Measurements from ENCODE around the gene AFG1L.
"Not testable (repeated sequence)": the region's sequence is repeated elsewhere in the genome, so short reads cannot be mapped to it uniquely, and the experiment has no call there.

Gene AFG1L

DNA sequence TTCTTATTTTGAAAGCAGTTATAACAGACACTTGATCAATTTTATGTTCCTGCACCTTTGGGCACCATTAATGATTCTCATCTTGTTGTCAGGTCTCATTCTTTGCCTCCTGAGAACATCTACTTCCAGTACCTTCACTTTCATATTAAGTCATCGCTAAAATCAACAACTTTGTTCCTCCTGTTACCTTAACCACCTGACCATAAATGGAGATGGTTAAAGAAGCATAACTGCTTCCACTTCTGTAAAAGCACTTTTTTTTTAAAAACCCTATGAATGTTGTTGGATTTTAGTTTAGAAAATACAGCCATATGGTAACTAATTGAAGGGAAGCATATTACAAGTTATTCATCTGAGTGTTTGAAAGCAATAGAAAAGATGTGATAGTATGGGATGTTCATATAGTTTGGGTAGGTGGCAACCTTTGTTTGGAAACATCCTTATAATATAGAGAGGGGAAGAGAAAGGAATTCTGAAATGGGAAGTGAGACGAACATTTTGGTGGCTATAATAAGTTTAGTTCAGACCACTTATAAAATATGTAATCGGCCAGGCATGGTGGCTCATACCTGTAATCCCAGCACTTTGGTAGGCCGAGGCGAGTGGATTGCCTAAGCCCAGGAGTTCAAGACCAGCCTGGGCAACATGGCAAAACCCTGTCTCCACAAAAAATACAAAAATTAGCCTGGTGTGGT lies 53.9 kb downstream of the AFG1L start:
- DNase-seq (ENCODE audit: low read depth in 2 of 2, low spot score in 1 of 2), result no peak

DNA sequence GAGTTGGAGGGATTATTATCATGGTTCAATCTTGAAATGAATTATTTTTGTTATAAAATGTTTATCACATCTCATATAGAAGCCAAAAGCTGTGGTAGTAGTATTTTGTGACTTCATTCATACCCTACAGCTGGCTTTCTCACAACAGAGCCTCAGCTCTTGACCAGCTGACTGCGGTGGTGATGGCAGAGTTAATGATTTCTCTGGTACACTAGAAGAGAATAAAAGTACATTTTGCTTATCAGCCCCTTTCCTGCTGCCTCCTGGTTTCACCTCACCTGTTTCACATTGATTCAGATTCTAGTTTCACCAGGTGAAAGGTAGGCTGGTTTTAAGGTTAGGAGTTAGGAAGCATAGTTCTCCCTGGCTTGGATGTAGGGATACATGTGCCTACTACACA lies 55.7 kb downstream of the AFG1L start:
- no peak for DNase-seq (ENCODE audit: low read depth in 2 of 2, low spot score in 1 of 2)

DNA sequence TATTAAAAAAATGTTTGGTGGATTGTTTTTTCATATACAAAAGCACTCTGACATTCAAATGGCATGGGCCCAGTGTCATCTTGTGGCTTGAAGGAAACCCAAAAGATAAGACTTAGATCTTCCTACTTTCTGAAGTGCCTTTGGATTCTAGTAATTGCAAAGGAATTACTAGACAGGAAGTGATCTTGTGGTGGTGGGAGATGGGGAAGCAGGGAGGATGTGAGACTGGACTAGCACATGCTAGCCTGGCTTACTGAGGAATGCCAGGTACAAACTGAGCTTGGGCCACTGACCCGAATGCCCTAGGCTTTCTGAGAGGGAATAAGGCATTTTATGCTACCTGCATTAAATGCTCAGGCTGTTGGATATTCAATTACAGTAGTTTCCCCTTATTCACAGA lies 59.0 kb downstream of the AFG1L start:
- DNase-seq (ENCODE audit: low read depth in 2 of 2, low spot score in 1 of 2), result no peak

DNA sequence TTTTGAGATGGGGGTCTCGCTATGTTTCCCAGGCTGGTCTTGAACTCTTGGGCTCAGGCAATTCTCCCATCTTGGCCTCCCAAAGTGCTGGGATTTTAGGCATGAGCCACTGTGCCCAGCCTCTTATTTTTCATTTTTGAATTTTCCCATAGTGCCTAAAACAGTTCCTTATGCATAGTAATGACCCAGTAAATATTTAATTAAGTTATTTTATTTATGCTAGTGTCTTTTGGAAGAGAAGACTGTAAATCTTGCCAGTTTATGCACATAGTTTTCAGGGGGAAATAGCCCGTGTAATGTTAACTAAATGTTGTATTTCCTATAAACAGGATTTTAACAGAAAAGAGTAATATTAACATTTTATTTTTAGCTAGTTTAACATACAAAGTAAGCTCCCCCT lies 60.3 kb downstream of the AFG1L start:
- DNase-seq (ENCODE audit: low read depth in 2 of 2, low spot score in 1 of 2), result no peak

DNA sequence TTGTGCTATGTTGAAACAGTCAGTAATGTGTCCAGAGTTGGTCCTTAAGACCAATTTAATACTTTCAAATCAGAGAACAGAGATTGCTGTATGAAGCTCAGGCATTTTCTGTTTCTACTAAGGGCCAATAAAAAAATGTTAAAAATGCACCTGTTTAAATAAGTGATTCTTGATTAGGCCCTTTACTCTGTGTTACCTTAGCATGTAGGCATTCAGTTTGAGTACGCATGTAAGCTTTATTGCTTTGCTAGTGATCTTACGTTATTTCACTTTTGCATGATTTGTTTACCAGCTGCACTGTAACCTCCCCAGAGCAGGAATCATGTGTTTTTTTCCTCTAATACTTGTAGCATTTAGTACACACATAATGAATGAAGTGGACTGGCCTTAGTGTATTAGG lies 61.0 kb downstream of the AFG1L start:
- no peak for DNase-seq (ENCODE audit: low read depth in 2 of 2, low spot score in 1 of 2)

DNA sequence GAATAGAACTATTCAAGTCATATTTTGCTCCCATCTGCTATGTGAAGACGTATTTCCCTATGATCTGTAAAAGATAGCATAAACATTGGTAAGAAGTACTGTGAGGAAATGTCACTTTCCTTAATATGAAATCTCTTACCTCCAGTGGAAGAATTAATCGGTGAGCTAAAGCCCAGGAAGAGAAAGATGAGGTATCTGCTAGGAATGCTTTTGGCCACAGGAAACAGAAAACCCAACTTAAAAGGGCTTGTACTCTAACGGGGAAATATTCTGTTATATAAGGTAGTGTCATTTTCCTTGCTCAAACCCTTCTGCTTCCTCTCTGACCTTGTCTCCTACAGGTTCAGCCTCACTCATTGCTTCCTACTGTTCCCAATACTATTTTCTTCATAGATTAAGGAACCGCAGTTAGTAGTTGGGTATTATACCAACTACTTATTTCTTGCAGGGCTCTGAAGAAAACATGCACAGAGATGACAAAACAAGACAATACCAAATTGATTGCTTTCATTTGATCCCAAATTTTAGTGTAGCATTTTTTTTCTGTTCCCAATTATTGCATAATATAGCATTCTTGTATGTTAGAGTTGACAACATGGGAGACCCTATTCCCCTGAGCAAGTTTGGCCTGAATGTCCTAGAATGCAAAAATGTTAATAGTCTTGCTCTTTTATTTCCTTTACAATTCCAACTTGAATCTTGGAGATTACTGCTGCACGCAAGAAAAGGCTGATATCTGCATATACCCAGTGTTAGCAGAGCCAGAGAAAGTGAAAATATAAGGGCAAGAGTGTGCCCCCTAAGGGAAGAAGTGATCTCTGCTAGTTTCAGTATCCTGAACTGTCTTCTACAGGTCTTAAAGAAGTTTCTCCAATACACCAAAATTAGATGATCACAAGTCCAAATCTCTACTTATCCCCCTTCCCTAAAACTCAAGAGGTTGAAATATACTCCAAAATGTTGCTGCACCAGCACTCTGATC lies 65.3 kb downstream of the AFG1L start:
- no peak for DNase-seq (ENCODE audit: low read depth in 2 of 2, low spot score in 1 of 2)

DNA sequence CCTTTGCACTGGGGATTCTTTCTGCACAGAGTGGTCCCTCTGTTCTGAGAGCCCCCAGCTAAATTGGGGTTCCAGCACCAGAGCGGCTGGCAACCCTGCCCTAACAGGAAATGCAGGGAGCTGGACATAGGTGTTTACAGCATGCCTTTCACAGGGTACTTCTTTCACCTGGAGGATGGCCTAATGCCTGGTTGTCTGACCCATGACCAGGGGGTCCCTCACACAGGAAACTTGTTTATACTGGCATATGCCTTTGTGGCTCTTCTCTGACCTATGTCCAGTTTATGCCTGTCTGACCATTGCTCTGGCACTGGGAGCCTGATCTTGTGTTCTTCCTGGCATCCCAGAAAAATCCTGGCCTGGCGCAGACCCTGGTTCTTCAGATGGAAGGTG lies 66.1 kb downstream of the AFG1L start:
- DNase-seq (ENCODE audit: low read depth in 2 of 2, low spot score in 1 of 2), result no peak

DNA sequence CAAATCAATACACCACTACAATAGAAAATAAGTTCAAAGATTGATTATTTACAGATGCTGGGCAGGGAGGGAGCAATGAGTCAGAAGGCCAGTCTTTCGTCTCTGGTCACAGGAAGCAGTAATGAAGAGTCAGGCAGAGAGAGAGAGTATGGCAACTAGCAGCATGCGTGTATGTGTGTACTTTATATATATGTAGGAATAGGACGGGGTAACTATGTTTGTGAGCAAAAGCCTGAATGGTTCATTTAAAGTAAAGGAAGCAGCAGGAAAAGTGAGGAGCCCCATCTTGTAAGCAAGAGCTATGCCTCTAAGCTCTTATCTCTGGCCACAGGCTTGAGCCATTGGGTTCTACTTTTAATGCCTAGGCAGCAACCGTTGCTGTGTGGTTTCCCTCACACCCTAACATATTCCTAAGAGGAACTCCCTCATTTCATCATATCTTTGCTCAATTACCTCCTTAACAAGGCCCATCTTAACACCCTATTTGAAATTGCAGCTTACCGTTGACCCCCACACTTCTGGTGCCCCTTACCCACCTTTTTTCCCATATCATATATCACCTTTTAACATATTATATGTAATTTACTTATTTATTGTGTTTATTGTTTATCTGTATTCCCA lies 66.6 kb downstream of the AFG1L start:
- DNase-seq (ENCODE audit: low read depth in 2 of 2, low spot score in 1 of 2), result no peak

DNA sequence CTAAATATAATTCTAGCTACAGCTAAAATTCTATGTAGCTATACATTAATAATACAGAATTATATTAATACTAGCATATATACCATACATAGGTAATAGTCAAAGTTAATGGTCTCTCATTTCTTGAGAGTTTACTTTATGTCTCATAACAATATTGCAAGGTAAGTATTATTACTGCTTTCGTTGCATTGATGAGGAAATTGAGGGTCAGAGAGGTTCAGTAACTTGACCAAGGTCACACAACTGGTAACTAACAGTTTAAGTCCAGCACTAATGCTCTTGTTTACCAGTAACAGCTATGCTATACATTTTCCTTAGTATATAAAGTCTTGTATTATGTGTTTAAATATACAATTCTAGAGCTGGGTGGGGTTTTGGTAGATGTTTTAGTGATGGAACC lies 67.6 kb downstream of the AFG1L start:
- DNase-seq (ENCODE audit: low read depth in 2 of 2, low spot score in 1 of 2), result no peak

DNA sequence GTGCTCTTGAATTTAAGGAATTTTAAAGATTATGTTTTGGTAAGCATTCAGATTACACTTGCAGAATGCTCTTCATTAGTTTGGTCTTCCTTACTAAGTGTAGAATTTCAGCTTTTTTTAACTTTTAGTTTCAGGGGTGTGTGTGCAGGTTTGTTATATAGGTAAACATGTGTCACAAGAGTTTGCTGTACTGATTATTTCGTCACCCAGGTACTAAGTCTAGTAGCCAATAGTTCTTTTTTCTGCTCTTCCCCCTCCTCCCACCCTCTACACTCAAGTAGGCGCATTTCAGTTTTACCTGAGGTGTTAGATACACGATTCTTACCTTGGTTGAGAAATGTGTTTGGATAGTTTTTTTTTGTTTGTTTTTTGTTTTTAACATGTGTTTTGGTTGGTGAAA lies 68.3 kb downstream of the AFG1L start:
- DNase-seq (ENCODE audit: low read depth in 2 of 2, low spot score in 1 of 2), result no peak

DNA sequence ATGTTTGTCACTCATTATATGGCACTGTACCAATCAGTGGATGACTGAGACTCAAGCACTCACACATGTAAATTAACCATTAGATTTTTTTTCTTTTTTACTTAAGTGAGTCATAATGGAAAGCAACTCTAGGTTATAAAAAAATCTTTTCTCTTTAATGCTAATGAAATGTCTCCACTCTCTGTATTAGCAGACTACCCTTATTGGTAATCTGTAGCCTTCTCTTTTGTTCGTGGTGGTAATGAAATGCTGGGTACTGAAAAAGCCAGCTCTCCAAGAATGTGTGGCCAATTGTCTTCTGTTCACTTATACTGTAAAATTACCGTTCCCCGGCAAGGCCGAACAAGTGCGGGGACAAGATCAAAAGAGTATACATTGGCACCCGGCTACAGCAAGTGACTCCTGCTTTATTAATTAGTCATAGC lies 69.0 kb downstream of the AFG1L start:
- DNase-seq (ENCODE audit: low read depth in 2 of 2, low spot score in 1 of 2), result no peak

DNA sequence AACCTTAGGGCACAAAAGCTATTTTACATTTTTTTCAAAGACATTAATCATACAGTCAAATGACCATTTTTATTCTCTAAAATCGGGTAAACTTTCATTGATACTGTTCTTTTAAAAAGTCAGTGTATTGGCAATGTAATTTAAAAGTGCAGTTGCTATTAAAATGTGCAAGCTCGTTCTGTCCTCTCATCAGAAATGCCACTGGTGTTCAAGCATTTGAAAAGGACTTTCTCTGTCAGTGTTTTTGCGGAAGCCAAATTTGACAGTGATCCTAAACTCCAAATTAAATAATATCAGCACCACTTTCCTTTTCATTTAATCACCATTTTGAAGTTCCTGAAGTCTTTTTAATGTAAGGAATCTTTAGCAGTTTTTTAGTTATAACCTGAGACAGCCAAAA lies 69.6 kb downstream of the AFG1L start:
- no peak for DNase-seq (ENCODE audit: low read depth in 2 of 2, low spot score in 1 of 2)

DNA sequence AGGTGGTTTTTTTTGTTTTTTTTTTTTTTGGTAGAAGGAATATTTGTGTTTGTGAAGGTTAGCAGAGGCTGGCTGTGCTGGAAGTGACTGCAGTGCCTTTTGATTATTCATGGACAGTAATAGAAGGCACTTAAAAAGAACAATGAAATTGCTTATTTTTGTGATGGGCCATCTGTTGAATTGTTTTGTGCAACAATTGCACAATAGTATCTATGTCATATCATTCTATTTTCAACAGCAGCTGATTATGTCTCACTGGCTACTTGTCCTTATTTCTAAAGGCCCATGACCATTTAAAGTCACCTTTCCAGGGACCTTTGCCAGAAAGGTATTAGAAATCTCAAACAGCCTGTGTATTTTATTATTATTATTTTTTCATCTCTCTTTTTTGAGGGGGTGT lies 70.6 kb downstream of the AFG1L start:
- DNase-seq (ENCODE audit: low read depth in 2 of 2, low spot score in 1 of 2), result no peak

DNA sequence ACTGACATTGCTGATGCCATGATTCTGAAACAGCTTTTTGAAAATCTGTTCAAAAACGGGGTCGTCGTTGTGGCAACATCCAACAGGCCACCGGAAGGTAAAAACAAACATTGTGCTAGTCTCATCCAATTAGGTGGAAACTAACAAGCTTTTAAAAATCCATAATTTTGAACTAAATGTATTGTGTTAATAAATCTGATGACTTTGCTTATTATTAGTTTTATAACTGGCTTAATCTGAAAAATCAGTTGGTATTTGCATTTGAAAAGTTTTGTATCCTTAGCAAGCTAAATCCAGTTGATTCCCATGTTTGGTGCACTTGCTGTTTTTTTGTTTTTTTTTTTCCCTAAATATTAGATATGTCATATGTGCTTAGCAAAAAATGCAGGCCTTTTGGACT lies 71.4 kb downstream of the AFG1L start:
- no peak for DNase-seq (ENCODE audit: low read depth in 2 of 2, low spot score in 1 of 2)

DNA sequence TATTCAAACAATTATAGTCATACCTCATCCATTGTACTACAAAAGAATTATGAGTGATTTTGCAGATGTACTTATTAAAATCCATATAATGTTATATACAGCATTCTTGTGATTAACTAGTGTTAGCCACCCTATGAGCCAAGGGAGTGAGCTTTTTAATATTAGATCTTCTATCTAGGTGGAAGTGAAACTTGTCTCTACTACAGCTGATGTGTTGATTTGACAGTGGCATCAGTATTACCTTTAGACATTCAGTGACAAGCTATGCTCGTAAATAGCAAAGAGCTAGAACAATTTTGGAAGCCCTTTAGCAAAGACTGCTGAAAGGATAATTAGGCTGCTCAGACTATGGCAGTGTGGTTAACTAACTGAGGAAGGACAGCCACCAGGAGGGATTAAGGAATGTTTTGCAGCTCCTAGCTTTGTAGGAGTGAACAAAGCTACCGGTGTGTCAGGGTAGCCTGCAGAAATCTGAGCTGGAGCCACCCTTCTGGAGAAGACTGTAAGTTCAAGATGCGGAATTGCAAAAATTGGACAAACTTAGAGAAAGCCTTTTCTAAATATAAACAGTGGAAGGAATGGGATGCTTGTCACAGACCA lies 73.7 kb downstream of the AFG1L start:
- DNase-seq (ENCODE audit: low read depth in 2 of 2, low spot score in 1 of 2), result no peak

DNA sequence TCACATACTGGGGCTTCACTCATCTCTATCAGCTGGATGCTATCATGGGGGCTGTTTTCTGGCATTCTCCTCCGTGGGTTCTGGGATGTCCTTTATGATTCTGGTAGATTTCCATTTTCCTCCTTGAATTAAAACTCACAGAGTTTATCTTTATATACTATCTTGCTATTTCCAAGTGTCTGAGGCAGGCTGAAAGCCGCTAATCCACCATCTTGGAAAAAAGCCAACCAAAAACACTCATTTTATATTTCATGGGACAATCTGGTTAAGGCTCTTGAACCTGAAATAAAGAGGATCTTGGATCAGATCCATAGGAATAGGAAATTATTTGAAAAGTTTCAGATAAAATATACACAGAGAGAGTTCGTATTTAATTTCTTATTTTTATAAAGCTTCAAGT lies 86.0 kb downstream of the AFG1L start:
- DNase-seq (ENCODE audit: low read depth in 2 of 2, low spot score in 1 of 2), result no peak

DNA sequence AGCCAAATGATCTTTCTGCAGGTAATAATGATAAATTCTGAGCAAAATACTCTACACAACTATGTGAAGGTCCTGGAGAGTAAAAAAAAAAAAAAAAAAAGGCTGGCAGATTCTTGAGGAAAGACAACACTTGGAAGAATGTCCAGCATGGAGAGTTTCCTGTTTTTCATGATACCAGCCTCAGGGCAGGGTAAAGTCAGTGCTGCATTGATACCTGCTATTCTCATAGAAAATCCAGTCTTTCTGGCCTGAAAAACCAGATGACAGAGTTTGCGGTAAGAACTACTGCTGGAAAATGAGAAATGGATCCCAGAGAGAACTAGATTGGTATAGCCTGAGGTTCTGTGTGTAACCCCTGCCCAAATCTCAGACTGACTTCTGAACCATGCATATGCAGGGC lies 89.1 kb downstream of the AFG1L start:
- no peak for DNase-seq (ENCODE audit: low read depth in 2 of 2, low spot score in 1 of 2)

DNA sequence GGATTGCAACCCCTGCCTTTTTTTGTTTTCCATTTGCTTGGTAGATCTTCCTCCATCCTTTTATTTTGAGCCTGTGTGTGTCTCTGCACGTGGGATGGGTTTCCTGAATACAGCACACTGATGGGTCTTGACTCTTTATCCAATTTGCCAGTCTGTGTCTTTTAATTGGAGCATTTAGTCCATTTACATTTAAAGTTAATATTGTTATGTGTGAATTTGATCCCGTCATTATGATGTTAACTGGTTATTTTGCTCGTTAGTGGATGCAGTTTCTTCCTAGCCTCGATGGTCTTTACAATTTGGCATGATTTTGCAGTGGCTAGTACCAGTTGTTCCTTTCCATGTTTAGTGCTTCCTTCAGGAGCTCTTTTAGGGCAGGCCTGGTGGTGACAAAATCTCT lies 94.3 kb downstream of the AFG1L start:
- not testable (repeated sequence) for DNase-seq (ENCODE audit: low read depth in 2 of 2, low spot score in 1 of 2)

DNA sequence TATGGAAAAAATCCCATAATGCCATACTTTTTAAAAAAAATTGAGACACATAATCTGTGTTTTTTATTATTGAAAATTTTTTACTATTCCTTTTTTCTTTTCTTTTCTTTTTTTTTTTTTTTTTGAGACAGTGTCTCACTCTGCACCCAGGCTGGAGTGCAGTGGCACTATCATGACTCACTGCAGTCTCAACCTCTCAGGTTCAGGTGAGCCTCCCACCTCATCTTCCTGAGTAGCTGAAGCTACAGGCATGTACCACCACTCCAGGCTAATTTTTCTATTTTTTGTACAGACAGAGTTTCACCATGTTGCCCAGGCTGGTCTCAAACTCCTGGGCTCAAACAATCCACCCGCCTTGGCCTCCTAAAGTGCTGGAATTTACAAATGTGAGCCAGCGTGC lies 100.4 kb downstream of the AFG1L start:
- no peak for DNase-seq (ENCODE audit: low read depth in 2 of 2, low spot score in 1 of 2)

DNA sequence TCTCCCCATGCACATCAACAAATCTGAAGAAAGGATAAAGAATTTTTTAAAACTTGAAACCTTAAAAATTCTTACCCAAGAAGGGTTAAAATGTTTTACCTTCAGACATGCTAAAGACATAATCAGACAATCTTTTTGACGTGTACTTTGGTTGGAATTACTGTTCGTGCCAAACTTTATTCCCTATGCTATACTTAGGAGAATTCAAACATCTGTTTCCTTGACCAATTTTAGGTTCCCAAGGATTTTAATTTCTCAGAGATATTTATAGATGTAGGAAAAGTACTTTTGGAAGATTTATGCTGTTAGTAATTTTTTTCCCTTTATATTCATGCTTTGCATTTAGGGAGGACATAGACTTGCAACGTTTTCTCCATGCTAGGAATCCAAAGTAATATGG lies 108.4 kb downstream of the AFG1L start:
- DNase-seq (ENCODE audit: low read depth in 2 of 2, low spot score in 1 of 2), result no peak

DNA sequence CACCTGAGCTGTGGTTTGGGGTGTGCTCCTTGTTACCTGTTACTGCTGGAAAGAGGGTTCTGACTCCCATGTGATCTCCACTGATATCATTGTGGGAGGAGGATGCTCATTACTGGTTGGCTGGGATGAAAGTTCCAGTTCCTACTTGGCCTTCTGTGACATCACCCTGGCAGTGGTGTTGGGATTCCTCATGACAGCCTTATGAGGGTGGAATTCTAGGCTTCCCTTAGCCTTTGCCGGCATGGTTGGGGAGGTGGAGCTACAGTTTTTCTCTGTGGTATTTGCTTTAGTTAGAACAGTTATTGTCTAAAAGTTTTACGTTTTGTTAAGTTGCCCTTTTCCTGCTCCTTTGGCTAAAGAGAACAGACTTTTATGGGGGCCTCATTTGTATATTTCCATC lies 112.1 kb downstream of the AFG1L start:
- DNase-seq (ENCODE audit: low read depth in 2 of 2, low spot score in 1 of 2), result no peak

Data from stimulated activated CD8-positive, alpha-beta memory T cell treated with anti-CD3 and anti-CD28 coated beads, Interleukin-4, amount 100 ng/mL, for 4 hours (primary cell).